HepG2 (cell line): ENCODE measurements around the gene AGAP1. TPM values are rescaled to one million over a fixed set of nuclear protein-coding genes. Genes with fewer than 3 reads are reported as not detected.

Experiments
- CAMTA2 ChIP-seq: sonication (generic); formaldehyde crosslinking; IDR thresholded peaks from 2 replicates; pipeline ENCODE4 v1.4.0; 2020; ENCODE audit warnings: mild to moderate bottlenecking, missing genetic modification reagents, borderline replicate concordance
- ELF1 ChIP-seq: sonication (generic); formaldehyde crosslinking; IDR thresholded peaks from 2 replicates; pipeline ENCODE4 v1.4.0; 2020; ENCODE audit warnings: missing genetic modification reagents
- HNF4G ChIP-seq, 2 experiments: sonication (generic) in 1 of 2; formaldehyde crosslinking in 1 of 2; IDR thresholded peaks; 2 replicates each; pipeline versions ENCODE4 v1.4.0 to v1.6.1; 2011 to 2020; ENCODE audit warnings: borderline replicate concordance in 2 of 2, low read depth in 2 of 2, mild to moderate bottlenecking in 2 of 2, low read length in 1 of 2, missing genetic modification reagents in 1 of 2, moderate library complexity in 1 of 2
- HOXA3 ChIP-seq: sonication (generic); formaldehyde crosslinking; IDR thresholded peaks from 2 replicates; pipeline ENCODE4 v1.5.0; 2020; ENCODE audit warnings: missing genetic modification reagents
- RXRA ChIP-seq: sonication (generic); formaldehyde crosslinking; IDR thresholded peaks from 2 replicates; pipeline ENCODE4 v1.5.1; 2020; ENCODE audit warnings: missing genetic modification reagents
- ZNF33A ChIP-seq: sonication (generic); formaldehyde crosslinking; IDR thresholded peaks from 2 replicates; pipeline ENCODE4 v1.5.1; 2020; ENCODE audit warnings: missing genetic modification reagents, mild to moderate bottlenecking, moderate library complexity, borderline replicate concordance
- ZNF7 ChIP-seq: IDR thresholded peaks from 2 replicates; pipeline ENCODE4 v1.6.1; 2016; ENCODE audit warnings: missing biosample characterization, missing genetic modification reagents
- polyA plus RNA-seq, 8 experiments: library from polyadenylated mRNA; depleted of rRNA in 3 of 8; stranded (reverse) in 7 of 8; unstranded in 1 of 8; fragments of >200 nt; fragmentation: Illumina TruSeq in 4 of 8; extraction: Trizol in 4 of 8; gene quantifications; 2 replicates each; pipeline versions ENCODE4 v1.2.1 to v1.2.3, GENCODE V29; 2011 to 2016; ENCODE audit warnings: low read depth in 4 of 8, missing spikeins in 1 of 8, mixed read lengths in 1 of 8; ENCODE audit not compliant: insufficient read depth in 1 of 8
- total RNA-seq, 5 experiments: library from RNA; depleted of rRNA; stranded (reverse); fragments of >200 nt; fragmentation: Illumina TruSeq; extraction: Trizol; gene quantifications; 2 replicates each; pipeline ENCODE4 v1.2.3, GENCODE V29; 2016; ENCODE audit warnings: low read depth in 1 of 5
- TF ChIP-seq, protein P1 (sequence below): sonication (generic); formaldehyde crosslinking; IDR thresholded peaks from 2 replicates; pipeline ENCODE4 v1.5.1; 2020; ENCODE audit warnings: missing genetic modification reagents, mild to moderate bottlenecking, borderline replicate concordance
- TF ChIP-seq, protein P2 (sequence below): sonication (generic); formaldehyde crosslinking; IDR thresholded peaks from 2 replicates; pipeline ENCODE4 v1.9.0; 2022; ENCODE audit warnings: missing genetic modification reagents, mild to moderate bottlenecking, borderline replicate concordance
- TF ChIP-seq, protein P3 (sequence below): sonication (generic); formaldehyde crosslinking; IDR thresholded peaks from 2 replicates; pipeline ENCODE4 v1.8.0; 2022; ENCODE audit warnings: mild to moderate bottlenecking, missing genetic modification reagents; ENCODE audit not compliant: insufficient replicate concordance
- TF ChIP-seq, protein P4 (sequence below): sonication (generic); formaldehyde crosslinking; IDR thresholded peaks from 2 replicates; pipeline ENCODE4 v1.9.0; 2021; ENCODE audit warnings: missing genetic modification reagents, borderline replicate concordance
- TF ChIP-seq, protein P5 (sequence below): sonication (generic); formaldehyde crosslinking; IDR thresholded peaks from 2 replicates; pipeline ENCODE4 v1.5.1; 2020; ENCODE audit warnings: mild to moderate bottlenecking, missing genetic modification reagents, borderline replicate concordance
- TF ChIP-seq, protein P6 (sequence below): sonication (generic); formaldehyde crosslinking; IDR thresholded peaks from 2 replicates; pipeline ENCODE4 v1.5.0; 2020; ENCODE audit warnings: mild to moderate bottlenecking, missing genetic modification reagents, borderline replicate concordance

The AGAP1 gene
- total and polyA plus RNA-seq, 2 of the 13 experiments (the other 11 are each of a cell fraction or from before 2014, with no cell fraction given), result 21.2 to 32.7 TPM

DNA sequence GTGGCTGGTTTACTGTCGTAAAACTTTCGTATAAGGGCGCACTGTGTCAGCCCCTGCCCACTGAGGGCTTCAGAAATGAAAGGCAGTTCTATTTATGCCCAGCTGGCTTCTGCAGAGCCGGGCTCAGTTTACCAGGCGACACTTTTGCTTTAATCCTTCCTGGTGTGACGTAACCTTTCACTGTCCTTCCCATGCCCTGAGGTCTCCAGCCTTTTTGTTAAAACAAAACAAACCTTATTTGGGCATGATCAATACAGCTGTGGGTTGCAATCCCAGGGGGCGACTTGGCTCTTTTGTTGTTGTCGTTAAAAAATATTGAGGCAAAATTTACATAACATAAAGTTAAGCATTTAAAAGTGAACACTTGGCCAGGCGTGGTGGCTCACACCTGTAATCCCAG is 85.3 kb downstream of the AGAP1 start (continued):
- TF ChIP-seq RXRA (CRISPR knock-in tag) (peak; percentile 25; the same call in 1 of the 2 replicates), ZNF33A (CRISPR knock-in tag) (no peak), HOXA3 (CRISPR knock-in tag) (peak; percentile 31; the same call in 1 of the 2 replicates), ZNF7 (CRISPR knock-in tag) (no peak), CAMTA2 (CRISPR knock-in tag) (no peak), ELF1 (peak; percentile 81), HNF4G (IDR thresholded peaks at IDR 0.05; ENCODE audit: borderline replicate concordance, low read depth, low read length) (no peak), HNF4G (CRISPR knock-in tag; IDR thresholded peaks at IDR 0.05; ENCODE audit: borderline replicate concordance, low read depth) (0 out of 2 replicates have a peak, but pooled peaks have one; percentile 28)
- TF ChIP-seq, protein P1, sequence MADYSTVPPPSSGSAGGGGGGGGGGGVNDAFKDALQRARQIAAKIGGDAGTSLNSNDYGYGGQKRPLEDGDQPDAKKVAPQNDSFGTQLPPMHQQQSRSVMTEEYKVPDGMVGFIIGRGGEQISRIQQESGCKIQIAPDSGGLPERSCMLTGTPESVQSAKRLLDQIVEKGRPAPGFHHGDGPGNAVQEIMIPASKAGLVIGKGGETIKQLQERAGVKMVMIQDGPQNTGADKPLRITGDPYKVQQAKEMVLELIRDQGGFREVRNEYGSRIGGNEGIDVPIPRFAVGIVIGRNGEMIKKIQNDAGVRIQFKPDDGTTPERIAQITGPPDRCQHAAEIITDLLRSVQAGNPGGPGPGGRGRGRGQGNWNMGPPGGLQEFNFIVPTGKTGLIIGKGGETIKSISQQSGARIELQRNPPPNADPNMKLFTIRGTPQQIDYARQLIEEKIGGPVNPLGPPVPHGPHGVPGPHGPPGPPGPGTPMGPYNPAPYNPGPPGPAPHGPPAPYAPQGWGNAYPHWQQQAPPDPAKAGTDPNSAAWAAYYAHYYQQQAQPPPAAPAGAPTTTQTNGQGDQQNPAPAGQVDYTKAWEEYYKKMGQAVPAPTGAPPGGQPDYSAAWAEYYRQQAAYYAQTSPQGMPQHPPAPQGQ, result no peak
- TF ChIP-seq, protein P2, sequence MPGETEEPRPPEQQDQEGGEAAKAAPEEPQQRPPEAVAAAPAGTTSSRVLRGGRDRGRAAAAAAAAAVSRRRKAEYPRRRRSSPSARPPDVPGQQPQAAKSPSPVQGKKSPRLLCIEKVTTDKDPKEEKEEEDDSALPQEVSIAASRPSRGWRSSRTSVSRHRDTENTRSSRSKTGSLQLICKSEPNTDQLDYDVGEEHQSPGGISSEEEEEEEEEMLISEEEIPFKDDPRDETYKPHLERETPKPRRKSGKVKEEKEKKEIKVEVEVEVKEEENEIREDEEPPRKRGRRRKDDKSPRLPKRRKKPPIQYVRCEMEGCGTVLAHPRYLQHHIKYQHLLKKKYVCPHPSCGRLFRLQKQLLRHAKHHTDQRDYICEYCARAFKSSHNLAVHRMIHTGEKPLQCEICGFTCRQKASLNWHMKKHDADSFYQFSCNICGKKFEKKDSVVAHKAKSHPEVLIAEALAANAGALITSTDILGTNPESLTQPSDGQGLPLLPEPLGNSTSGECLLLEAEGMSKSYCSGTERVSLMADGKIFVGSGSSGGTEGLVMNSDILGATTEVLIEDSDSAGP (CRISPR knock-in tag), result 0 out of 2 replicates have a peak, but pooled peaks have one; percentile 17
- TF ChIP-seq, protein P3, sequence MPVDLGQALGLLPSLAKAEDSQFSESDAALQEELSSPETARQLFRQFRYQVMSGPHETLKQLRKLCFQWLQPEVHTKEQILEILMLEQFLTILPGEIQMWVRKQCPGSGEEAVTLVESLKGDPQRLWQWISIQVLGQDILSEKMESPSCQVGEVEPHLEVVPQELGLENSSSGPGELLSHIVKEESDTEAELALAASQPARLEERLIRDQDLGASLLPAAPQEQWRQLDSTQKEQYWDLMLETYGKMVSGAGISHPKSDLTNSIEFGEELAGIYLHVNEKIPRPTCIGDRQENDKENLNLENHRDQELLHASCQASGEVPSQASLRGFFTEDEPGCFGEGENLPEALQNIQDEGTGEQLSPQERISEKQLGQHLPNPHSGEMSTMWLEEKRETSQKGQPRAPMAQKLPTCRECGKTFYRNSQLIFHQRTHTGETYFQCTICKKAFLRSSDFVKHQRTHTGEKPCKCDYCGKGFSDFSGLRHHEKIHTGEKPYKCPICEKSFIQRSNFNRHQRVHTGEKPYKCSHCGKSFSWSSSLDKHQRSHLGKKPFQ (CRISPR knock-in tag), result no peak
- TF ChIP-seq, protein P4, sequence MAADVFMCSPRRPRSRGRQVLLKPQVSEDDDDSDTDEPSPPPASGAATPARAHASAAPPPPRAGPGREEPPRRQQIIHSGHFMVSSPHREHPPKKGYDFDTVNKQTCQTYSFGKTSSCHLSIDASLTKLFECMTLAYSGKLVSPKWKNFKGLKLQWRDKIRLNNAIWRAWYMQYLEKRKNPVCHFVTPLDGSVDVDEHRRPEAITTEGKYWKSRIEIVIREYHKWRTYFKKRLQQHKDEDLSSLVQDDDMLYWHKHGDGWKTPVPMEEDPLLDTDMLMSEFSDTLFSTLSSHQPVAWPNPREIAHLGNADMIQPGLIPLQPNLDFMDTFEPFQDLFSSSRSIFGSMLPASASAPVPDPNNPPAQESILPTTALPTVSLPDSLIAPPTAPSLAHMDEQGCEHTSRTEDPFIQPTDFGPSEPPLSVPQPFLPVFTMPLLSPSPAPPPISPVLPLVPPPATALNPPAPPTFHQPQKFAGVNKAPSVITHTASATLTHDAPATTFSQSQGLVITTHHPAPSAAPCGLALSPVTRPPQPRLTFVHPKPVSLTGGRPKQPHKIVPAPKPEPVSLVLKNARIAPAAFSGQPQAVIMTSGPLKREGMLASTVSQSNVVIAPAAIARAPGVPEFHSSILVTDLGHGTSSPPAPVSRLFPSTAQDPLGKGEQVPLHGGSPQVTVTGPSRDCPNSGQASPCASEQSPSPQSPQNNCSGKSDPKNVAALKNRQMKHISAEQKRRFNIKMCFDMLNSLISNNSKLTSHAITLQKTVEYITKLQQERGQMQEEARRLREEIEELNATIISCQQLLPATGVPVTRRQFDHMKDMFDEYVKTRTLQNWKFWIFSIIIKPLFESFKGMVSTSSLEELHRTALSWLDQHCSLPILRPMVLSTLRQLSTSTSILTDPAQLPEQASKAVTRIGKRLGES (CRISPR knock-in tag), result no peak
- TF ChIP-seq, protein P5, sequence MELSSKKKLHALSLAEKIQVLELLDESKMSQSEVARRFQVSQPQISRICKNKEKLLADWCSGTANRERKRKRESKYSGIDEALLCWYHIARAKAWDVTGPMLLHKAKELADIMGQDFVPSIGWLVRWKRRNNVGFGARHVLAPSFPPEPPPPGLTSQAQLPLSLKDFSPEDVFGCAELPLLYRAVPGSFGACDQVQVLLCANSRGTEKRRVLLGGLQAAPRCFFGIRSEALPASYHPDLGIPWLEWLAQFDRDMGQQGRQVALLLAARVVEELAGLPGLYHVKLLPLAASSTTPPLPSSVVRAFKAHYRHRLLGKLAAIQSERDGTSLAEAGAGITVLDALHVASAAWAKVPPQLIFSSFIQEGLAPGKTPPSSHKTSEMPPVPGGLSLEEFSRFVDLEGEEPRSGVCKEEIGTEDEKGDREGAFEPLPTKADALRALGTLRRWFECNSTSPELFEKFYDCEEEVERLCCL (CRISPR knock-in tag), result no peak
- TF ChIP-seq, protein P6, sequence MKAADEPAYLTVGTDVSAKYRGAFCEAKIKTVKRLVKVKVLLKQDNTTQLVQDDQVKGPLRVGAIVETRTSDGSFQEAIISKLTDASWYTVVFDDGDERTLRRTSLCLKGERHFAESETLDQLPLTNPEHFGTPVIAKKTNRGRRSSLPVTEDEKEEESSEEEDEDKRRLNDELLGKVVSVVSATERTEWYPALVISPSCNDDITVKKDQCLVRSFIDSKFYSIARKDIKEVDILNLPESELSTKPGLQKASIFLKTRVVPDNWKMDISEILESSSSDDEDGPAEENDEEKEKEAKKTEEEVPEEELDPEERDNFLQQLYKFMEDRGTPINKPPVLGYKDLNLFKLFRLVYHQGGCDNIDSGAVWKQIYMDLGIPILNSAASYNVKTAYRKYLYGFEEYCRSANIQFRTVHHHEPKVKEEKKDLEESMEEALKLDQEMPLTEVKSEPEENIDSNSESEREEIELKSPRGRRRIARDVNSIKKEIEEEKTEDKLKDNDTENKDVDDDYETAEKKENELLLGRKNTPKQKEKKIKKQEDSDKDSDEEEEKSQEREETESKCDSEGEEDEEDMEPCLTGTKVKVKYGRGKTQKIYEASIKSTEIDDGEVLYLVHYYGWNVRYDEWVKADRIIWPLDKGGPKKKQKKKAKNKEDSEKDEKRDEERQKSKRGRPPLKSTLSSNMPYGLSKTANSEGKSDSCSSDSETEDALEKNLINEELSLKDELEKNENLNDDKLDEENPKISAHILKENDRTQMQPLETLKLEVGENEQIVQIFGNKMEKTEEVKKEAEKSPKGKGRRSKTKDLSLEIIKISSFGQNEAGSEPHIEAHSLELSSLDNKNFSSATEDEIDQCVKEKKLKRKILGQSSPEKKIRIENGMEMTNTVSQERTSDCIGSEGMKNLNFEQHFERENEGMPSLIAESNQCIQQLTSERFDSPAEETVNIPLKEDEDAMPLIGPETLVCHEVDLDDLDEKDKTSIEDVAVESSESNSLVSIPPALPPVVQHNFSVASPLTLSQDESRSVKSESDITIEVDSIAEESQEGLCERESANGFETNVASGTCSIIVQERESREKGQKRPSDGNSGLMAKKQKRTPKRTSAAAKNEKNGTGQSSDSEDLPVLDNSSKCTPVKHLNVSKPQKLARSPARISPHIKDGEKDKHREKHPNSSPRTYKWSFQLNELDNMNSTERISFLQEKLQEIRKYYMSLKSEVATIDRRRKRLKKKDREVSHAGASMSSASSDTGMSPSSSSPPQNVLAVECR (CRISPR knock-in tag), result peak; percentile 32; the same call in 1 of the 2 replicates
